Sciatic nerve (tissue), 2 donors: ENCODE results near the gene GPR17. TPM values are rescaled to one million over a fixed set of nuclear protein-coding genes. Genes with fewer than 3 reads are reported as not detected.
A peak's percentile ranks its signal among the peaks of the same experiment; 100 is the strongest.

ENCODE experiments used
- ATAC-seq: fragments of 200-7000 bp; cut with Tn5 transposase; one replicate; pipeline ENCODE4 v1.9.1; 2020; ENCODE audit warnings: mild to moderate bottlenecking, moderate library complexity
- DNase-seq: peaks from one replicate; pipeline ENCODE4 v3.0.0-alpha.2; 2020; ENCODE audit warnings: low spot score
- intact Hi-C: fragments of 100-400 bp; cut with DNase I; formaldehyde crosslinking; loops from one replicate; pipeline ENCODE4 v1.14.2; 2022
- total RNA-seq: library from RNA; stranded (reverse); fragmentation: NEBNext Ultra II Directional; extraction: Animal tissue kit (Norgen Biotek cat#: 25700); gene quantifications from one replicate; pipeline ENCODE4 v1.2.1, GENCODE V29; 2021
- donor health status: DM: no; HTN: no; CAD: no.
- donor health status: DM: no; HTN: no; CAD: no.

Gene GPR17
- total RNA-seq, 1 donor from 2014 or later: 4.6 TPM

DNA sequence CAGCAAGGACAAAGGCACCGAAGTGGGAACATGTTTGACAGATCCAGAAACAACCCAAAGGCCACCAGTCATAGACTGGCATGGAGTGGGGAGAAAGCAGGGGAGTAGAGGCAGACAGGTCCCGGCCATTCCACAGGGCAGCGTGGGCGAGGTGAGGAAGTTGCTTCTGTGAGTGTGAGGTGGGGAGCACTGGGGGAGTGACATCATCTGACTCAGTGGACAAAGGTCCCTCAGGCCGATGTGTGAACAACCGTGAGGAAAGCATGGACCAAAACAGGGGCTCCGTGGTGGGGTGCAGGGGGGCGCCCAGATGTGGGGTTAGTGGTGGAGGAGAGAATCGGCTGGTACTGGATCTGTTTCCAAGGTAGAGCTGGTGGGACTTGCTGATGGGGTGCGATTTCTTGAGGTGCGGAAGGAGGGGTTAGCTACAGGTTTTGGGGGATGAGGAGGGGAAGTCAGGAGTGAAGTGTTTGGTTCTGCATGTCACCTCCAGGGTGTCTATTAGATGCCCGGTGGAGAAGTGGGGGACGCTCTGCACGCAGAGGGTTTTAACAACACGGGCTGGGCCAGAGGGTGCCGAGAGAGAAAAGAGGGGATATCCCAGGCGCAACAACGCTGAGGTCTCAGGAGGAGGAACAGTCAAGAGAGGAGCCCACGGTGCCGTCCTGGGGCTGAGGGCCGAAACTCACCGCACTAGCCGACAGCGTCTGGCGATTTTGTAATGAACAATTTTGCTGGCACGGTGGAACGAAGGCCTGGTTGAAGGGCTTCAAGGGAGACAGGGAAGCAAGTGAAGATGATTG, 52.8 kb downstream of the GPR17 start:
- intact Hi-C loops: loop anchor here (10.0 kb wide), 1 partner anchor 104 kb away; no protein-coding TSS in a partner anchor
- DNase-seq (no peak), ATAC-seq (no peak)

DNA sequence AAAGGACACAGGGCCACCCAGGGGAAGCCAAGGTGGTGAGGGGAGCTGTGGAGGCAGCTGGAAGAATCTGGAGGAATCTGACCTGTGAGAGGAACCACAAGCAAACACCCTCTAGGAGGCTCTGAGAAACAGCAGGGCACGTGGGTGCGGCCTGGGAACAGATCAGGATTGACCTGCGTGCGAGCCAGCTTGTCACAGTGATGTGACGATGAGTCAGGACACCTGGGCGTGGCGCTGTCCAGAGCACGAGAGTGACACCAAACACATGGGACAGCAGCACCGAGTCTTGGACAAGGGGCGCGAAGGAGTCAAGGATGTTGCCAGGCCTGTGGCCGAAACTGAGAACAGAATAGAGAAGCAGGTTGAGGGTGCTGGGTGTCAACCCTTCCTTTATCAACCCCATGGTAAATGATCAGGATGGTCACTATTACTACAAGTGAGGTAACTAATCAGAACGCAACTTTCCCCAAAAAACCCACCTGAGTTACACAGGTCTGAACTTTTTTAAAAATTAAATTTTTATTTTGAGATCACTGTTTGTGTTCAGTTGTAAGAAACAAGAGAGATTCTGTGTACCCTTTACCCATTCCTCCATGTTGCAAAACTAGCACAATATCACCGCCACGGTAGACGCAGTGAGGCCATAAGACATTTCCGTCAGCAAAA, 54.7 kb downstream of the GPR17 start:
- intact Hi-C loops: no loop called here
- ATAC-seq: peak; percentile 34
- DNase-seq: peak; percentile 71

DNA sequence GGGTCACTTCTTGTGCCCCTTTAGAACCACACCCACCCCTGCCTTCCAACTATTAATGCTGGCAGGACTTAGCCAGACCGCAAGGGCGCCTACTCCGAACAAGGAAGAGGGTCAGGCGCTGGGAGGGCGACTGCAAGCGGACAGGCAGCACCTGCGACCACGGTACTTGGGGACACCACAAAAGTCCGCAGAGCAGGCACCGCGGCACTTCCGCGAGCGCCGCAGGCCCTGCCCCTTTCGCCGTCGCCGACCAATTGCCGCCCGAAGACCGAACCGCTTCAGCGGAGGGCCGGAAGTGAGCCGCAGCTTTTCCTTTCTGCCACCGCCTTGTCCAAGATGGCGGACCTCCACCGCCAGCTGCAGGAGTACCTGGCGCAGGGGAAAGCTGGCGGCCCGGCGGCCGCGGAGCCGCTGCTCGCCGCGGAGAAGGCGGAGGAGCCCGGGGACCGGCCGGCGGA, 55.3 kb downstream of the GPR17 start, which contains the start of gene SFT2D3:
Gene SFT2D3 (plus strand): TSS at position 305 of the 458 bp plus-strand sequence. CDS start 32 bp downstream, at position 337.
- intact Hi-C loops: no loop called here
- ATAC-seq: peak; percentile 95
- DNase-seq: peak; percentile 94

DNA sequence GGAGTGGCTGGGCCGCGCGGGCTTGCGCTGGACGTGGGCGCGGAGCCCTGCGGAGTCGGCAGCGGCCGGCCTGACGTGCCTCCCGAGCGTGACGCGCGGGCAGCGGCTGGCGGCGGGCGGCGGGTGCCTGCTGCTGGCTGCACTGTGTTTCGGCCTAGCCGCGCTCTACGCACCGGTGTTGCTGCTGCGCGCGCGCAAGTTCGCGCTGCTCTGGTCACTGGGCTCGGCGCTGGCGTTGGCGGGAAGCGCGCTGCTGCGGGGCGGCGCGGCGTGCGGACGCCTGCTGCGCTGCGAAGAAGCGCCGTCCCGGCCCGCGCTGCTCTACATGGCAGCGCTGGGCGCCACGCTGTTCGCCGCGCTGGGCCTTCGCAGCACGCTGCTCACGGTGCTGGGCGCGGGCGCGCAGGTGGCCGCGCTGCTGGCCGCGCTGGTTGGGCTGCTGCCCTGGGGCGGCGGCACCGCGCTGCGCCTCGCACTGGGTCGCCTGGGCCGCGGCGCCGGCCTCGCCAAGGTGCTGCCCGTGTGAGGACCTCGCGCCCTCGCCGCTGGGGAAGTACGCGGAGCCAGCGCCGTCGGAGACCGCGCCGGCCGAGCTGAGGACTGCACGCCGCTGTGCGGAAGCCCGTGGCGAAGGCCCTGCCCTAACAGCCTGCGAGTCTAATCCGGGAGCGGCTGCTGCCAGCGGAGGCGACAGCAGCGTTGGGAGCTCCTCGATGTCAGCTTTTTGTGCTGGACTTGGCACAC, 55.9 kb downstream of the GPR17 start:
- intact Hi-C loops: no loop called here
- peak; percentile 67 for ATAC-seq
- DNase-seq: peak; percentile 82

Other genes with a start within 250 kb of the GPR17 start
- gene PROC, start 227.7 kb upstream of the GPR17 start, total RNA-seq: not detected
- 44.4 TPM for gene IWS1, start 119.7 kb upstream of the GPR17 start, total RNA-seq
- 0.62 TPM for gene MYO7B, start 110.5 kb upstream of the GPR17 start, total RNA-seq
- 194 TPM for gene LIMS2, start 29.4 kb downstream of the GPR17 start, total RNA-seq
- 4.5 TPM for gene SFT2D3, start 55.3 kb downstream of the GPR17 start, total RNA-seq
- 60.9 TPM for gene WDR33, start 165.0 kb downstream of the GPR17 start, total RNA-seq
- 19.4 TPM for gene POLR2D, start 212.0 kb downstream of the GPR17 start, total RNA-seq
- gene AMMECR1L, start 239.8 kb downstream of the GPR17 start, total RNA-seq: 15.9 TPM